Measurements from ENCODE around the gene PROSER1. TPM values are rescaled to one million over a fixed set of nuclear protein-coding genes. Genes with fewer than 3 reads are reported as not detected.

PROSER1 gene
- total RNA-seq, 1 donor from 2014 or later = 92.9 TPM

GRCh38 chr13:39044536-39044935 lies 6.6 kb upstream of the PROSER1 start:
- intact Hi-C loops (cut with micrococcal nuclease) = no loop called here
- Mint-ChIP-seq H3K27ac (peak overlapping the region; percentile 45), H3K4me3 (no peak overlapping the region), H3K4me1 (ENCODE audit: low read depth) (peaks cover 25% of the 10 kb centered on the region), H3K27me3 (ENCODE audit: insufficient read depth) (no peaks in the 10 kb centered on the region), H3K36me3 (ENCODE audit: low read depth) (peaks cover 24% of the 10 kb centered on the region), H3K9me3 (no peaks in the 10 kb centered on the region)
- no peak for DNase-seq (ENCODE audit: low spot score)

GRCh38 chr13:39040206-39040605 lies 2.3 kb upstream of the PROSER1 start:
- Mint-ChIP-seq H3K36me3 (ENCODE audit: low read depth) (peaks cover 24% of the 10 kb centered on the region), H3K4me3 (peak overlapping the region; percentile 63), H3K27me3 (ENCODE audit: insufficient read depth) (no peaks in the 10 kb centered on the region), H3K27ac (peak overlapping the region; percentile 24), H3K4me1 (ENCODE audit: low read depth) (peaks cover 50% of the 10 kb centered on the region), H3K9me3 (no peaks in the 10 kb centered on the region)
- intact Hi-C loops (cut with micrococcal nuclease) = no loop called here
- no peak for DNase-seq (ENCODE audit: low spot score)

GRCh38 chr13:39039041-39039440 lies 1.2 kb upstream of the PROSER1 start:
- DNase-seq (ENCODE audit: low spot score) = no peak
- no peaks in the 10 kb centered on the region for H3K9me3 Mint-ChIP-seq
- peaks cover 17% of the 10 kb centered on the region for H3K36me3 Mint-ChIP-seq (ENCODE audit: low read depth)
- H3K27ac Mint-ChIP-seq = peak overlapping the region; percentile 94
- peaks cover 56% of the 10 kb centered on the region for H3K4me1 Mint-ChIP-seq (ENCODE audit: low read depth)
- H3K27me3 Mint-ChIP-seq (ENCODE audit: insufficient read depth) = no peaks in the 10 kb centered on the region
- H3K4me3 Mint-ChIP-seq = peak overlapping the region; percentile 91
- intact Hi-C loops (cut with micrococcal nuclease) = loop anchor here (2.0 to 5.0 kb wide), 5 partner anchors 158 to 1982 kb away; partner anchors contain the start of genes LHFPL6 and SUPT20H

DNA sequence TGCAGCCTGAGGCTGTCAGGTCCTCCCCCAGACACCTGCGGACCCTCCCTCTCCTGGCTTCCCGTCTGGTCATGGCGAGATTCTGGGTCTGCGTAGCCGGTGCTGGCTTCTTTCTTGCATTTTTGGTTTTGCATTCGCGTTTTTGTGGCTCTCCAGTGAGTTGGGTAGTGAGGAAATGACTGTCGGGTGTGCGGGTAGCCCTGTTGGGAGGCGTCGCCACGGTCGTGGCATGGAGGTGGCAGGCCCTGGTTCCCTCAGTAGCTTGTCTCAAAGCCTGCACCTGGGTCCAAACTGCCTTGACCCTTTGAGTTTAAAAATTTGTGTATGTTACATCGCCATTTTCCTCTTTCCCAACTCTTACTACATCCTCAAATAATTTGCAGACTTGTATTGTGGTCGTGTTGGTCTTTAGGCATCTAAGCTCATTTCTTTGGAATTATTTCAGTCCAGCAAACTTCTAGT lies 711 bp upstream of the PROSER1 start:
- DNase-seq (ENCODE audit: low spot score) = peak; percentile 68
- peaks cover 15% of the 10 kb centered on the region for H3K36me3 Mint-ChIP-seq (ENCODE audit: low read depth)
- H3K4me1 Mint-ChIP-seq (ENCODE audit: low read depth) = peaks cover 58% of the 10 kb centered on the region
- intact Hi-C loops (cut with micrococcal nuclease) = loop anchor here (1.0 to 5.0 kb wide), 10 partner anchors 22 to 1981 kb away; partner anchors contain the start of genes COG6, LHFPL6, SUPT20H and UFM1
- peak overlapping the region; percentile 91 for H3K4me3 Mint-ChIP-seq
- no peaks in the 10 kb centered on the region for H3K9me3 Mint-ChIP-seq
- H3K27me3 Mint-ChIP-seq (ENCODE audit: insufficient read depth) = no peaks in the 10 kb centered on the region
- peak overlapping the region; percentile 94 for H3K27ac Mint-ChIP-seq

- intact Hi-C loops (cut with micrococcal nuclease) = loop anchor here (5.0 kb wide), 4 partner anchors 565 to 1980 kb away; partner anchors contain the start of genes LHFPL6 and SUPT20H
Measured at GRCh38 chr13:39037410-39037879, 444 bp downstream of the PROSER1 start.

DNA sequence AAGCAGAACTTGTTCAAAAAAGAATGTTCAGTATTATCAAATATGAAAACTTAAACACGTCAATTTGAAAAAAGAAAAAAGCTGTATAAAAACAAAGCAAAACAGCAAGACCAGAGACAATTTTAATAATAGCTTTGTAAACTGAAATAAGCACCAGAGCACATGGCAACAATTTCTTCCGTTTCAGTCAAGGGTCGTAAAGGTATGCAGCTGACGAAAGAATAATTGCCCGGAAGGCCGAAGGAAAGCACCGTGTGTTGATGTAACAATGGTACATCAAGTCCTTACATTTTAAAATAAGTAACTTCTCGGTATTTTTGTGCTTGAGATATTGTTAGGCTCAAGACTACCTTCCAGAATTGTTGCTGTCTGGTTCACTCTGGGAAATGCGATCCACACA lies 1.7 kb downstream of the PROSER1 start:
- H3K4me3 Mint-ChIP-seq = peak overlapping the region; percentile 91
- H3K9me3 Mint-ChIP-seq = no peaks in the 10 kb centered on the region
- H3K36me3 Mint-ChIP-seq (ENCODE audit: low read depth) = peaks cover 12% of the 10 kb centered on the region
- DNase-seq (ENCODE audit: low spot score) = no peak
- intact Hi-C loops (cut with micrococcal nuclease) = loop anchor here (5.0 kb wide), 4 partner anchors 566 to 1979 kb away; partner anchors contain the start of genes LHFPL6 and SUPT20H
- H3K4me1 Mint-ChIP-seq (ENCODE audit: low read depth) = peaks cover 66% of the 10 kb centered on the region
- peak overlapping the region; percentile 92 for H3K27ac Mint-ChIP-seq
- H3K27me3 Mint-ChIP-seq (ENCODE audit: insufficient read depth) = no peaks in the 10 kb centered on the region

More at GRCh38 chr13:39037410-39037879, 444 bp downstream of the PROSER1 start:
- no peak for DNase-seq (ENCODE audit: low spot score)
- Mint-ChIP-seq H3K4me1 (ENCODE audit: low read depth) (peaks cover 65% of the 10 kb centered on the region), H3K36me3 (ENCODE audit: low read depth) (peaks cover 13% of the 10 kb centered on the region), H3K9me3 (no peaks in the 10 kb centered on the region), H3K27ac (peak overlapping the region; percentile 94), H3K4me3 (peak overlapping the region; percentile 91), H3K27me3 (ENCODE audit: insufficient read depth) (no peaks in the 10 kb centered on the region)

GRCh38 chr13:39035799-39036198 lies 2.1 kb downstream of the PROSER1 start:
- Mint-ChIP-seq H3K9me3 (no peaks in the 10 kb centered on the region), H3K4me3 (peak overlapping the region; percentile 91), H3K27ac (peak overlapping the region; percentile 38), H3K4me1 (ENCODE audit: low read depth) (peaks cover 62% of the 10 kb centered on the region), H3K36me3 (ENCODE audit: low read depth) (peaks cover 11% of the 10 kb centered on the region), H3K27me3 (ENCODE audit: insufficient read depth) (no peaks in the 10 kb centered on the region)
- DNase-seq (ENCODE audit: low spot score) = no peak
- intact Hi-C loops (cut with micrococcal nuclease) = loop anchor here (5.0 kb wide), 4 partner anchors 567 to 1978 kb away; partner anchors contain the start of genes LHFPL6 and SUPT20H

DNA sequence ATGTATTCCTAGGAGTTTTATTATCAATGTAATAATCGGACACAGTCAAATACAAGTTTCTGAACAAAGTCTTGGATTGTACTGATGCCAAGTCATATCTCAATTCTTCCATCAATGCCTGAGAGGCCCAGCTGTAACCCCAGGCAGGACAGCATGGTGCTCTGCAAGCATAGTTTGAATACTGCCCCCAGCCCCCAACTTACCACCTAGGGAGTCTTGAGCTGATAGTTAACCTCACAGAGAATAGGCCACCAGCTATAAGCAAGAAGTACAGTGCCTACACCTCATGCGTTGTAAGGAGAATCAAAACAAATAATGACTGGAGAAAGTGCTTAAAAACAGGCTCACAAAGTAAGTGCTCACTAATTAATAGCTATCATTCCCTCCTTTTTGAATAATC lies 2.7 kb downstream of the PROSER1 start:
- Mint-ChIP-seq H3K27ac (peak overlapping the region; percentile 38), H3K4me1 (ENCODE audit: low read depth) (peaks cover 57% of the 10 kb centered on the region), H3K27me3 (ENCODE audit: insufficient read depth) (no peaks in the 10 kb centered on the region), H3K4me3 (peak overlapping the region; percentile 91), H3K36me3 (ENCODE audit: low read depth) (peaks cover 7% of the 10 kb centered on the region), H3K9me3 (no peaks in the 10 kb centered on the region)
- no peak for DNase-seq (ENCODE audit: low spot score)
- intact Hi-C loops (cut with micrococcal nuclease) = loop anchor here (5.0 kb wide), 4 partner anchors 567 to 1978 kb away; partner anchors contain the start of genes LHFPL6 and SUPT20H

GRCh38 chr13:39034085-39034484 lies 3.8 kb downstream of the PROSER1 start:
- no peaks in the 10 kb centered on the region for H3K27me3 Mint-ChIP-seq (ENCODE audit: insufficient read depth)
- peaks cover 50% of the 10 kb centered on the region for H3K4me1 Mint-ChIP-seq (ENCODE audit: low read depth)
- no peak overlapping the region for H3K4me3 Mint-ChIP-seq
- H3K9me3 Mint-ChIP-seq = no peaks in the 10 kb centered on the region
- H3K36me3 Mint-ChIP-seq (ENCODE audit: low read depth) = peaks cover 9% of the 10 kb centered on the region
- H3K27ac Mint-ChIP-seq = no peak overlapping the region
- DNase-seq (ENCODE audit: low spot score) = no peak
- intact Hi-C loops (cut with micrococcal nuclease) = no loop called here

DNA sequence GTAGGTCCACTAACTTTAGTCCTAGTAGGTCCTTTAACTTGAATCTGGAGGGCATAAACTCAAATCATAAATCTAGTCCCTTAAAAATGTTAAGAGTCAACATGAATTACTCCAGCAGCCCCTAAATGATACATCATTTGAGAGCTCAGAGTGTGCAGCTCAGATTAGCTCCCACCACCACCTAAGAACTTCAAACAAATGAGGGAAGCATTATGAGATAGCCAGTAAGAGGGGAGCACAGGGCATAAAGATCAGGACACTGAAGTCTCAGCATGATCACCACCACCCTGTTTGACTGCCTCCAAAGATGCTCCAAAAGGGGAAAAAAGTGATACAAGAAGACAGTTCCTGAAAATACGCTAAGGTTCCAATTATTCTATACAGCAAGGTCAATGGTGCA lies 5.7 kb downstream of the PROSER1 start:
- H3K9me3 Mint-ChIP-seq = no peaks in the 10 kb centered on the region
- DNase-seq (ENCODE audit: low spot score) = no peak
- H3K4me3 Mint-ChIP-seq = no peak overlapping the region
- H3K36me3 Mint-ChIP-seq (ENCODE audit: low read depth) = peaks cover 15% of the 10 kb centered on the region
- H3K27ac Mint-ChIP-seq = no peak overlapping the region
- H3K4me1 Mint-ChIP-seq (ENCODE audit: low read depth) = peaks cover 48% of the 10 kb centered on the region
- H3K27me3 Mint-ChIP-seq (ENCODE audit: insufficient read depth) = no peaks in the 10 kb centered on the region
- intact Hi-C loops (cut with micrococcal nuclease) = no loop called here

DNA sequence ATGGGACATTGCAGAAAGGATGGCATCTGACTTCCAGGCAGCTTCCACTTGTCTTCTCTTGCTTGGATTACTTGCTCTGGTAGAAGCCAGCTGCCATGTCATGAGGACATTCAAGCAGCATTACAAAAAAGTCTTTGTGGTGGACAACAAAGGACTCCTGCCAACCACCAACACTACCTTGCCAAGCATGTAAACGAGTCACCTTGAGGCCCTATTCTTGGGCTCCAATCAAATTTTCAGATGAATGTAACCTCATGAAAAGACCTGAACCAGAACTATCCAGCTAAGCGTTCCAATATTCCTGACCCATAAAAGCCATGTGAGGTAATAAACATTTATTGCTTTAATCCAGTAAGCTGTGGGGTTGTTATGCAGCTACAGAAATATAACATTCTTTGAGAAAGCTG lies 12.5 kb downstream of the PROSER1 start:
- H3K36me3 Mint-ChIP-seq (ENCODE audit: low read depth) = peaks cover 51% of the 10 kb centered on the region
- no peaks in the 10 kb centered on the region for H3K9me3 Mint-ChIP-seq
- no peaks in the 10 kb centered on the region for H3K27me3 Mint-ChIP-seq (ENCODE audit: insufficient read depth)

DNA sequence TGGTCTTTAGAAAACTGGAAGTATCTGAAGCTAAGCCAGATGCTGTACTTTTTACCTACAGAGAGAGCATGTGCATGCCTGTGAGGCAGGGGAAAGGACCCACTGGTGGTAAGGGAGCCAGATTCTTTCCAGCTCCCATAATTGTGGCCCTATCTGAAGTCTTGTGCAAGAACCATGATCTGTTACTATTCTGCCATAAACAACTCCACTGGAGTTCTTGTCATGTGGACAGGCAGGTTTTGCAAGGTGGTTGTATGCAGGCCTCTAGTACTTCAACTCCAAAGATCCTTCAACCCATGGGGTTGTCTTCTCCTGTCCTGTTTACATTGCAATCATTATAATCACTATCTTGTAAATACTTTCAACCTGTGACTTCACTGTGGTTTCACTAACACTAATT lies 14.1 kb downstream of the PROSER1 start:
- Mint-ChIP-seq H3K4me3 (no peak overlapping the region), H3K36me3 (ENCODE audit: low read depth) (peaks cover 54% of the 10 kb centered on the region), H3K27me3 (ENCODE audit: insufficient read depth) (no peaks in the 10 kb centered on the region), H3K9me3 (no peaks in the 10 kb centered on the region), H3K27ac (no peak overlapping the region), H3K4me1 (ENCODE audit: low read depth) (peaks cover 7% of the 10 kb centered on the region)
- intact Hi-C loops (cut with micrococcal nuclease) = no loop called here
- DNase-seq (ENCODE audit: low spot score) = no peak

More for the DNA sequence above, 12.5 kb downstream of the PROSER1 start:
- intact Hi-C loops (cut with micrococcal nuclease) = no loop called here
- Mint-ChIP-seq H3K4me1 (ENCODE audit: low read depth) (peaks cover 4% of the 10 kb centered on the region), H3K27ac (no peak overlapping the region), H3K4me3 (no peak overlapping the region)
- DNase-seq (ENCODE audit: low spot score) = no peak

GRCh38 chr13:39023316-39023715 lies 14.6 kb downstream of the PROSER1 start:
- H3K27me3 Mint-ChIP-seq (ENCODE audit: insufficient read depth) = no peaks in the 10 kb centered on the region
- no peak for DNase-seq (ENCODE audit: low spot score)
- H3K27ac Mint-ChIP-seq = no peak overlapping the region
- H3K9me3 Mint-ChIP-seq = no peaks in the 10 kb centered on the region
- peaks cover 11% of the 10 kb centered on the region for H3K4me1 Mint-ChIP-seq (ENCODE audit: low read depth)
- intact Hi-C loops (cut with micrococcal nuclease) = no loop called here
- peaks cover 55% of the 10 kb centered on the region for H3K36me3 Mint-ChIP-seq (ENCODE audit: low read depth)
- no peak overlapping the region for H3K4me3 Mint-ChIP-seq

Data from activated T-helper 1 cell treated with anti-CD3 and anti-CD28 coated beads, Interleukin-12 subunit alpha, Interleukin-12 subunit beta, Interleukin-2, Interleukin-4 antibody, amounts not matched to agents 30 ng/mL and 10 ng/mL and 1 ng/mL, durations not matched to agents 14 hours and 24 hours and 36 hours (primary cell).